NCI-H2196 treated with DMSO at 0.1 percent for 48 hours (cell line): ENCODE data around the gene PARD6B.
"Not testable (repeated sequence)": the region's sequence is repeated elsewhere in the genome, so short reads cannot be mapped to it uniquely, and the experiment has no call there.

ENCODE experiments used
- DNase-seq: peaks from one replicate; lab custom pipeline; 2025; ENCODE audit not compliant: unreplicated experiment; lab: John Stamatoyannopoulos, UW

Gene PARD6B

GRCh38 chr20:50731055-50731929, at the start of gene PARD6B:
Gene PARD6B, plus strand, starts transcription at chr20:50731580. Its CDS starts 207 bp downstream, at chr20:50731787.
- DNase-seq: peak; percentile 99

GRCh38 chr20:50682065-50682464, 49.3 kb upstream of the PARD6B start:
- DNase-seq: no peak

GRCh38 chr20:50682947-50683530, 48.3 kb upstream of the PARD6B start:
- no peak for DNase-seq

- DNase-seq: no peak
Measured at GRCh38 chr20:50683570-50683969, 47.8 kb upstream of the PARD6B start.

- DNase-seq: no peak
Measured at GRCh38 chr20:50686821-50687220, 44.6 kb upstream of the PARD6B start.

- DNase-seq: no peak
Measured at GRCh38 chr20:50688256-50688975, 43.0 kb upstream of the PARD6B start.

GRCh38 chr20:50689864-50690649, 41.3 kb upstream of the PARD6B start:
- peak; percentile 69 for DNase-seq

GRCh38 chr20:50690650-50691572, 40.5 kb upstream of the PARD6B start, which contains the start of gene RIPOR3:
Gene RIPOR3, minus strand, starts transcription at chr20:50691542. Its CDS starts 414 bp downstream, at chr20:50691128.
- DNase-seq: no peak

- DNase-seq: no peak
Measured at GRCh38 chr20:50691573-50692551, 39.5 kb upstream of the PARD6B start.

GRCh38 chr20:50692552-50692933, 38.8 kb upstream of the PARD6B start:
- DNase-seq: no peak

- no peak for DNase-seq
Measured at GRCh38 chr20:50693001-50693400, 38.4 kb upstream of the PARD6B start.

- no peak for DNase-seq
Measured at GRCh38 chr20:50694379-50695134, 36.8 kb upstream of the PARD6B start.

- no peak for DNase-seq
Measured at GRCh38 chr20:50695135-50695872, 36.1 kb upstream of the PARD6B start.

GRCh38 chr20:50698255-50698654, 33.1 kb upstream of the PARD6B start:
- DNase-seq: not testable (repeated sequence)

GRCh38 chr20:50699688-50700087, 31.7 kb upstream of the PARD6B start:
- no peak for DNase-seq

GRCh38 chr20:50701041-50701963, 30.1 kb upstream of the PARD6B start:
- no peak for DNase-seq
